ENCODE measurements around the gene LNP1.
A peak's percentile ranks its signal among the peaks of the same experiment; 100 is the strongest.

Gene LNP1

GRCh38 chr3:100480081-100480480, 78.7 kb downstream of the LNP1 start:
- ATAC-seq (replicated peaks) = no peak
- Mint-ChIP-seq H3K36me3 (ENCODE audit: insufficient read depth) (no peaks in the 10 kb centered on the region), H3K4me3 (no peak overlapping the region), H3K27ac (no peak overlapping the region), H3K27me3 (peaks cover 14 to 26% of the 10 kb centered on the region in 2 donors), H3K9me3 (no peaks in the 10 kb centered on the region), H3K4me1 (ENCODE audit: low read depth in 2 of 2) (no peaks in the 10 kb centered on the region)
- no peak for DNase-seq

DNA sequence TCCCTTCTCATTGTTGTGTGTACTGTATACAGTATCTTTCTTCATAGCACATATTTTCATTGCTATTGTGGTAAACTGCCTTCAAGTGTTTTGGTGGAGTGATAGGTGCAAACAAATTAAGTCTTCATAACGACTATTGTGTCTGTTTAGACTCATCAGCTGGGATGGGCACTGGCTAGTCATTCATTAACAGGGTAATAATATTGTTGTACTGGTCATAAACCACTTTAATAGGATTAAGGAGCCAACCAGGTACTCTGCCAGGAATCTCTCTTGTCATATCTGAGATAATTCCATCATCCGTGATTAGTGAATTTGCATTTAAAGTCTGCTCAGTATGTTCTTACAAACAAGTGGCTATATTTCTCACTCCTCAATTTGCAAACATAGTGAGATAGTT, 80.8 kb downstream of the LNP1 start:
- Mint-ChIP-seq H3K9me3 (no peaks in the 10 kb centered on the region), H3K4me1 (ENCODE audit: low read depth in 2 of 2) (no peaks in the 10 kb centered on the region), H3K27me3 (peaks cover 14 to 32% of the 10 kb centered on the region in 2 donors), H3K27ac (no peak overlapping the region), H3K36me3 (ENCODE audit: insufficient read depth) (no peaks in the 10 kb centered on the region), H3K4me3 (no peak overlapping the region)
- ATAC-seq (replicated peaks) = no peak
- DNase-seq = no peak

DNA sequence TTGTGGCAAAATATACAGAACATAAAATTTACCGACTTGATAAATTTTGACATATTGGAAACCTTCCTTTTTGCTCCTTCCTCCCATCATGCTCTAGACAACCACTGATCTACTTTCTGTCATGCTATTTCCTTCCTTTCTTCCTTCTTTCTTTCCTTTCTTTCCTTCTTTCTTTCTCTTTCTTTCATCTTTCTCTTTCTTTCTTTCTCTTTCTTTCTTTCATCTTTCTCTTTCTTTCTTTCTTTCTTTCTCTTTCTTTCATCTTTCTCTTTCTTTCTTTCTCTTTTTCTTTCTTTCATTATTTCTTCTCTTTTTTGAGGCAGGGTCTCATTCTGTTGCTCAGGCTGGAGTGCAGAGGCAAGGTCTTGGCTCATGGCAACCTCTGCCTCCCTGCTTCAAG, 82.2 kb downstream of the LNP1 start:
- no peak overlapping the region for H3K27ac Mint-ChIP-seq
- DNase-seq = no peak
- peaks cover 14 to 32% of the 10 kb centered on the region in 2 donors for H3K27me3 Mint-ChIP-seq
- no peaks in the 10 kb centered on the region for H3K4me1 Mint-ChIP-seq (ENCODE audit: low read depth in 2 of 2)
- no peaks in the 10 kb centered on the region for H3K36me3 Mint-ChIP-seq (ENCODE audit: insufficient read depth)
- no peak for ATAC-seq (replicated peaks)
- H3K4me3 Mint-ChIP-seq = no peak overlapping the region
- H3K9me3 Mint-ChIP-seq = no peaks in the 10 kb centered on the region

DNA sequence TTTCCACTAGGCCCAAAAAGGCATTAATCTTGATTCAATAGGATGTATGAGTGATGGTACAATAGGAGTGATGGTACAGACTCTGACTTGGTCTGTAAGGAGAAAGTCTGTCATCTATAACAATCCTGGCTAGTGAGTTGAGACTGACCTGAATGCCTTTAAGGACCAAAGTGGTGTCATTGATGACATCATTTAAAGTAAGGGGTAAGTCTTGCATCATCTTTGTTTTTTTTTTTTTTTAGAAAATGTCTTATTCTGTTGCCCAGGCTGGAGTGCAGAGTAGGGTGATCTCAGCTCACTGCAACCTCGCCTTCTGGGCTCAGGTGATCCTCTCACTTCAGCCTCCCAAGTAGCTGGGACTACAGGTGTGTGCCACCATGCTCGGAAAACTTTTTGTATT, 85.5 kb downstream of the LNP1 start:
- Mint-ChIP-seq H3K9me3 (no peaks in the 10 kb centered on the region), H3K36me3 (ENCODE audit: insufficient read depth) (no peaks in the 10 kb centered on the region), H3K27ac (no peak overlapping the region), H3K4me1 (ENCODE audit: low read depth in 2 of 2) (no peaks in the 10 kb centered on the region), H3K4me3 (no peak overlapping the region), H3K27me3 (peaks cover 14 to 26% of the 10 kb centered on the region in 2 donors)
- DNase-seq = no peak
- ATAC-seq (replicated peaks) = no peak

DNA sequence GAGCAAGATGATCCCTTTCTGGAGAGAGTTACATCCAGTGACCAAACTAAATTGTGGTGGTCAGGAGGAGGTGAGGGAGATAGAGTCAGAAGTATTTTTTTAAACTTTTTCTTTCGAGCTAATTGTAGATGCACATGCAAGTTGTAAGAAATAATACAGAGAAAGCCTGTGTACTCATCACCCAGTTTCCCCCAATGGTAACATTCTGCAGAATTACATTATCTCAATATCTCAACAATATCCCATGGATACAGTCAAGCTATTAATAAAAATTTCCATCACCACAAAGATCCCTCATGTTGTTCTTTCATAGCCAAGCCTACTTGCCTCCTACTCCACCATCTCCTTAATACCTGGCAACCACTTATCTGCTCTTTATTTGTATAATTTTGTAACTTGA, 87.8 kb downstream of the LNP1 start:
- Mint-ChIP-seq H3K4me3 (no peak overlapping the region), H3K27me3 (peaks cover 0 to 16% of the 10 kb centered on the region in 2 donors), H3K36me3 (ENCODE audit: insufficient read depth) (no peaks in the 10 kb centered on the region), H3K27ac (no peak overlapping the region), H3K4me1 (ENCODE audit: low read depth in 2 of 2) (peaks cover 0 to 9% of the 10 kb centered on the region in 2 donors), H3K9me3 (no peaks in the 10 kb centered on the region)
- no peak for DNase-seq
- ATAC-seq (replicated peaks) = no peak

DNA sequence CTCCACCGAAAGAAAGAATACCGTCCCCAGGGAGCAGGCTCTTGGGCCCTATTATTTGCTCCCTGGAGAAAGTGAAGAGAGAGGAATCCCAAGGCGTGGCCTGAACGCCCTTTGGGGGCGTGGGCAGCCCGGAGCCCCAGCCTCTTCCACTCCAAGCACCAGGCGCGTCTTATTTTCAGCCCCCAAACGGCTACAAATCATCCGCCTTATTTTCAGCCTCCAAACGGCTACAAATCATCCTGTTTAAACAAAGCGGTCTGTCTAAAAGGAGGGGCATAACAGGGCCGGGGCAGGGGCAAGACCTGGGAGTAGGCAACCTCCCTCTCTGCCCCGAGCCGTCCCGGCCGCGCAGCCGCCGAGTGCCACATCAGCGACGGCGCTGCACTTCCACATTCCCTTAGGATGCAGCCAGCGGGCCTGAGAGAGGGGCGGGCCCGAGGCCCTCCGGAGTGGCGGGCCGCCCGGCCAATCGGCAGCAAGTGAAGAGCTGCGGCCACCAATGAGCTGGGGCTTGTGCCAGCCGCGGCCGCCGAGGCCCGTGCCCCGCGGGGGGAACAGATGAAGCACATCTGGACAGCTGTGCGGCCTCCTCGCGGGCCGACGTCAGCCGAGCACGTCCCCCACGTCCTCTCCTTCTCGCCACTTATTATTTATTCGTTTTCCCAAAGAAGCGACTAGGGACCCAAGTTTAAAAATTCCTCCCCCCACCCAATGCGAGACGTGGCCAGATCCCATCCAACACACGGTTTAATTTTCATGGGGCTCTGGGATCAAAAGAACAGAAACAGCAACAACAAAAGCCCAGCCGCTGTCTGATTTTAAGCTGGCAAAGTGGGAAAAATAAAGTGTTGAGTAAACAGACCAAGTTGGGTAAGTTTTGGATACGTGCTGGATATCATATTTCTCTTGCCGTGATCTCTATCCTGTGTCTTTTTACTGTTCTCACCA, 91.0 kb downstream of the LNP1 start, which contains the start of gene TMEM45A:
TSS of gene TMEM45A (plus strand) at position 561 of the 948 bp plus-strand sequence. CDS start 62,593 bp downstream, outside the sequence.
- Mint-ChIP-seq H3K36me3 (ENCODE audit: insufficient read depth) (no peaks in the 10 kb centered on the region), H3K4me1 (ENCODE audit: low read depth in 2 of 2) (peaks cover 0 to 9% of the 10 kb centered on the region in 2 donors), H3K9me3 (no peaks in the 10 kb centered on the region), H3K27me3 (peaks cover 9 to 20% of the 10 kb centered on the region in 2 donors), H3K4me3 (peak within 1 kb of the TSS; percentile 78 to 84), H3K27ac (peak within 1 kb of the TSS; percentile 58 to 72)
- ATAC-seq (replicated peaks) = peak; percentile 97
- DNase-seq = peak; percentile 59 to 77 (median 73)

DNA sequence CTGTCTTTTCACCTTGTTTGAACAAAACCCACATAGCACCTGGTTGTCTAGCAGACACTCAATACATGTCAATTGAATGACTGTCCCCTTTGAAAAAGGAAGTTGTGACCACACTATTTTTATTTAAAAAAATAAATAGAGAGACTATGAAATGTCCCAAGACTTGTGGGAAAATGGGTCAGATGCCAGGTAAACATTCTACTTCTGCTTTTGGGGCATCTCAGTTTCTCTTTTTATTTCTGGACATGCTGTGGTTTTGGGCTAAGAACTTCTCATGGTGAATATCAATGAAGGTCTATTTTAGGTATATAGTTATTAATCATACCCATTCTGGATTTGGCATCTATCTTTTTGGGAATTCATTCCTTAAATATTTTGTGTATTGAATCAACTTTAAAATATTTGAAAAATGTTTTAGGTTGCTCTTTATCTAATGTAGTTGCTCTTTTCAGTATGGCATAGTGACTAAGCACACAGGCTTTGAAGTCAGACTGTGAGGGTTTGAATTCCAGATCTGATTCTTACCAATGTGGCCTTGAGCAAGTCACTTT, 95.4 kb downstream of the LNP1 start:
- ATAC-seq (replicated peaks) = no peak
- Mint-ChIP-seq H3K27me3 (peaks cover 9 to 20% of the 10 kb centered on the region in 2 donors), H3K36me3 (ENCODE audit: insufficient read depth) (no peaks in the 10 kb centered on the region), H3K9me3 (no peaks in the 10 kb centered on the region), H3K27ac (no peak overlapping the region), H3K4me3 (no peak overlapping the region), H3K4me1 (ENCODE audit: low read depth in 2 of 2) (peaks cover 0 to 9% of the 10 kb centered on the region in 2 donors)
- DNase-seq = no peak

- Mint-ChIP-seq H3K27ac (no peak overlapping the region), H3K4me1 (ENCODE audit: low read depth in 2 of 2) (no peaks in the 10 kb centered on the region), H3K9me3 (no peaks in the 10 kb centered on the region), H3K36me3 (ENCODE audit: insufficient read depth) (no peaks in the 10 kb centered on the region), H3K4me3 (no peak overlapping the region), H3K27me3 (peaks cover 24 to 30% of the 10 kb centered on the region in 2 donors)
- ATAC-seq (replicated peaks) (no peak), DNase-seq (no peak)
These were observed 98.3 kb downstream of the LNP1 start for GRCh38 chr3:100499651-100500050.

DNA sequence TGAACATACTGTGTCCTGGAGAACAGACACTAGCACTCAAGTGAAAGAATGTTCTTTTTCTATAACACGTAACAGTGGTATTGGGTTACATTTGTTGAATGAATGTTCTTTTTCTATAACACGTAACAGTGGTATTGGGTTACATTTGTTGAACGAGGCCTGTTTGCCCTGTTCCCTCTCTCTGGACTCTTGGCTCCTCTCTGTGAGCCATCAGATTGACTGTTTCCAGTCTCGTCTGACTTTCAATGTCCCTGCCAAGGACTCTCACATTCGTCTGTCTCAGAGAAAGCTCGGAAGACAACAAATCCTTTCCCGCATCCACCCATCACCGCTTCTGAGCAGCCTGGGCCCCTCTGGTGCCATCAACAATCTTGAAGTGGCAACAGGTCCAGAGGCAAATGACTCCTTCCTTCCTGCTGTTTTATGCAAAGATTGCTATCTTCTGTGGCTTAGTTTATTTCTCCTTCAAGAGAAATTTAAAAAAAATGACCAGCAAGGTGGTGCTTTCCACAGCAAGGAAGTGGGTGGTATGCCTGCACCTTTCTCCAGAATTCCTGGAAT, 99.1 kb downstream of the LNP1 start:
- DNase-seq (no peak), ATAC-seq (replicated peaks) (no peak)
- Mint-ChIP-seq H3K36me3 (ENCODE audit: insufficient read depth) (no peaks in the 10 kb centered on the region), H3K4me1 (ENCODE audit: low read depth in 2 of 2) (no peaks in the 10 kb centered on the region), H3K9me3 (no peaks in the 10 kb centered on the region), H3K27ac (no peak overlapping the region), H3K27me3 (peaks cover 24 to 29% of the 10 kb centered on the region in 2 donors), H3K4me3 (no peak overlapping the region)

- H3K36me3 Mint-ChIP-seq (ENCODE audit: insufficient read depth) = no peaks in the 10 kb centered on the region
- H3K4me1 Mint-ChIP-seq (ENCODE audit: low read depth in 2 of 2) = no peaks in the 10 kb centered on the region
- H3K9me3 Mint-ChIP-seq = no peaks in the 10 kb centered on the region
- H3K27me3 Mint-ChIP-seq = peaks cover 46 to 53% of the 10 kb centered on the region in 2 donors
- H3K27ac Mint-ChIP-seq = no peak overlapping the region
- no peak for DNase-seq
- ATAC-seq (replicated peaks) = no peak
- no peak overlapping the region for H3K4me3 Mint-ChIP-seq
These were observed 102.1 kb downstream of the LNP1 start for GRCh38 chr3:100503448-100503847.

Data from effector memory CD8-positive, alpha-beta T cell (primary cell).